AG10803 (cell line): ENCODE measurements around the gene BCL10.

Experiments used
- DNase-seq: peaks from one replicate; pipeline ENCODE4 v3.0.0; 2010; ENCODE audit warnings: low read depth
- H3K4me3 ChIP-seq: 2 replicates; pipeline ENCODE4 v1.5.1; 2011; ENCODE audit warnings: mild to moderate bottlenecking, low read length, control low read depth
- TF ChIP-seq, protein P1 (sequence below): conservative IDR thresholded peaks from 2 replicates; pipeline ENCODE4 v1.5.1; 2011; ENCODE audit warnings: mild to moderate bottlenecking, low read length, control low read depth, inconsistent platforms

The BCL10 gene

DNA sequence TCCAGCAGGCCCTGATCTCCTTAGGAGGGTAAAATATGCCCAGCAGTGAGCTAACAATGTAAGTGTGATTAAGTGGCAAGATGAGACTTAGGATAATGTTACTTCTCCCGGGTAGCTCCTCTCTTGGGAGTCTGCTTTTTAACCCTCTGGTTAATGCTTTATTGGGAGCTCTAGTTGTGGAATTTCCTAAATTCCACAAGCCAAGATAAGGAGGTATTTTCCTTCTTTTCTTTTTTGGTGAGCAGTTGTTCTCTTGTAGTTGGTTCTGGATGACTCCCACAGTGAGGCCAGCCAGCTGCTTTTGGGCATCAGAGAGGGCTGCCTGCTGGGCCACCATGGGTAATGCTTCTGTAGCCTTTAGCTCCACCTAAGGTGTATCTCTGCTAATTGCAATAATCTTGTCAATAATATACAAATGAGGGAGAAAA lies 36.2 kb downstream of the BCL10 start:
- DNase-seq = peak; percentile 31
- TF ChIP-seq, protein P1, sequence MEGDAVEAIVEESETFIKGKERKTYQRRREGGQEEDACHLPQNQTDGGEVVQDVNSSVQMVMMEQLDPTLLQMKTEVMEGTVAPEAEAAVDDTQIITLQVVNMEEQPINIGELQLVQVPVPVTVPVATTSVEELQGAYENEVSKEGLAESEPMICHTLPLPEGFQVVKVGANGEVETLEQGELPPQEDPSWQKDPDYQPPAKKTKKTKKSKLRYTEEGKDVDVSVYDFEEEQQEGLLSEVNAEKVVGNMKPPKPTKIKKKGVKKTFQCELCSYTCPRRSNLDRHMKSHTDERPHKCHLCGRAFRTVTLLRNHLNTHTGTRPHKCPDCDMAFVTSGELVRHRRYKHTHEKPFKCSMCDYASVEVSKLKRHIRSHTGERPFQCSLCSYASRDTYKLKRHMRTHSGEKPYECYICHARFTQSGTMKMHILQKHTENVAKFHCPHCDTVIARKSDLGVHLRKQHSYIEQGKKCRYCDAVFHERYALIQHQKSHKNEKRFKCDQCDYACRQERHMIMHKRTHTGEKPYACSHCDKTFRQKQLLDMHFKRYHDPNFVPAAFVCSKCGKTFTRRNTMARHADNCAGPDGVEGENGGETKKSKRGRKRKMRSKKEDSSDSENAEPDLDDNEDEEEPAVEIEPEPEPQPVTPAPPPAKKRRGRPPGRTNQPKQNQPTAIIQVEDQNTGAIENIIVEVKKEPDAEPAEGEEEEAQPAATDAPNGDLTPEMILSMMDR = peak; percentile 27
- H3K4me3 ChIP-seq = no peak overlapping the region

DNA sequence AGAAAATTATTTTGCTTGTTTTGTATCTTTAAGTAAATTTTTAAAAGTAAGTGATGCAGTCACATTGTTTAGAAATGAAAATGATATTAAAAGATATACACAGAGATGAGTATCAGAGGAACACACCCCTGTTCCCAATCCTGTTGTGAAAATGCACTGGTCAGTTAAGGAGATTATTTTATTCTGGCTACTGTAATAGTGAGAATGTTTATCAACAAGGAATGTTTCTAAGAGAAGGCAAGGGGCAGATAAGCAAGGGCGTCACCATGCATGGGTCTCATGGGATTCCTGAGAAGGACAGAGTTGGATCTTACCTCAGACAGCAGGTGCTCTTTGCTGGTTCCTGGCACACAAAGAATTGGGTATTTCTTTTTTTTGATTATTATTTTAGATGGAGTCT lies 38.8 kb downstream of the BCL10 start:
- DNase-seq = no peak
- TF ChIP-seq, protein P1 = no peak
- H3K4me3 ChIP-seq = no peak overlapping the region

DNA sequence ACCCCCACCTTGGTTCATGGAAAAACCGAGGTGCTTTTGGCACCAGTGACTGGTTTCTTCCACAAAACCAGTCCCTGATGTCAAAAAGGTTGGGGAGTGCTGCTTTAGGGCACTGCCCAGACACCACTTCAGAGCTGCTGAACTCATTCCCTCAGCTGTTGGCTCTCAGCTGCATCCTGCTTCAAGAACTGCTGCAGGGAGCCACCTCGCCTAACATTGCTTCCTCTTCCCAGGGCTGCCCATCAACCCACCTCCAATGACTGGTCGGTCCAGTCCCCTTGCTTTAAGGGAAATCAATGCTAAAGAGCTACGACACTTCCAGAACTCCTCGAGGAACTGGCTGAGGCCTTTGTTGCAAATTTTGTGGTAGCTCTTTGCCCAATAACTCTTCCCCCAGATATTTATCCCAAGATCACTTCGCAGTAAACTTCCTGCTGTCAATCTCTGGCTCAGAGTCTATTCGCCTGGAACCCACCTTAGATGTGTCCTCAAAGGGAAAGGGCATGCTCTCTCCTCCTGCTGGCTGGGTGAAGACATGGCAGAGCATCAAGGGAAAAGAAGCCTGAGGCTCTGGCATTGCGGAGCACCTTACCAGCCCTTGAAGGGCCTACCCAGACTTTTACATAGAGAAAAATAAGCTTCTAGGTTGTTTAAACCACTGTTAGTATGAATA lies 46.0 kb downstream of the BCL10 start:
- TF ChIP-seq, protein P1 = peak; percentile 36
- no peak for DNase-seq
- H3K4me3 ChIP-seq = no peak overlapping the region

DNA sequence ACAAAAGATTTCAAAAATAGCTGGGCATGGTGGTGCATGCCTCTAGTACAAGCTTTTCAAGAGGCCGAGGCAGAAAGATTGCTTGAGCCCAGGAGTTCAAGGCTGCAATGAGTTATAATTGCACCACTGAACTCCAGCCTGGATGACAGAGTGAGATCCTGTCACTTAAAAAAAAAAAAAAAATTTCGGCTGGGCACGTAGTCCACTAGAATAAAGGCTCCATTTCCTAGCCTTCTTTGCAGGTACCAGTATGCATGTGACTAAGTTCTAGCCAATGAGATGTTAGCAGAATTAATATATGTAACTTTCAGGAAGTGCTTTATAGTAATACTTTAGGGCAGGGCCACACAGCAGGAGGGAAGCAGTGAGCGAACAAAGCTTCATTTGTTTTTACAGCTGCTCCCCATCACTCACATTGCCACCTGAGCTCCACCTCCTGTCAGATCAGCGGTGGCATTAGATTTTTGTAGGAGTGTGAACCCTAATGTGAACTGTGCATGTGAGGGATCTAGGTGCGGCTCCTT lies 46.8 kb downstream of the BCL10 start:
- no peak for DNase-seq
- TF ChIP-seq, protein P1 = no peak
- no peak overlapping the region for H3K4me3 ChIP-seq

DNA sequence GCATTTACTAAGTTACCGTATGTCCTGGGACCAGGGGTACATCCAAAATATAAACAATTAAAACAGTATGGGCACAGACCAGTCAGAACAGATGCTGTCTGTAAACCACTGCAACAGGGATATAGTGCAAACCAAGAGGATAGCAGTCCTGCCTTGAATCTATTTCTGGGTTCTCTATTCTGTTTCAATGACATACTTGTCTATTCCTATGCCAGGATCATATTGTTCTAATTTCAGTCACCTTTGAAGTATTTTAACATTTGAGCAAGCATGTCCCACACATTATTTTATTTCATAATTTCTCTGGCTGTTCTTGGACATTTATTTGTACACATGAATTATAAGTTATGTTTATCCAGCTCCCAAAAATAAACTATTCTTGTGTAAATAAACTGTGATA lies 47.5 kb downstream of the BCL10 start:
- TF ChIP-seq, protein P1 = no peak
- no peak for DNase-seq
- H3K4me3 ChIP-seq = no peak overlapping the region

DNA sequence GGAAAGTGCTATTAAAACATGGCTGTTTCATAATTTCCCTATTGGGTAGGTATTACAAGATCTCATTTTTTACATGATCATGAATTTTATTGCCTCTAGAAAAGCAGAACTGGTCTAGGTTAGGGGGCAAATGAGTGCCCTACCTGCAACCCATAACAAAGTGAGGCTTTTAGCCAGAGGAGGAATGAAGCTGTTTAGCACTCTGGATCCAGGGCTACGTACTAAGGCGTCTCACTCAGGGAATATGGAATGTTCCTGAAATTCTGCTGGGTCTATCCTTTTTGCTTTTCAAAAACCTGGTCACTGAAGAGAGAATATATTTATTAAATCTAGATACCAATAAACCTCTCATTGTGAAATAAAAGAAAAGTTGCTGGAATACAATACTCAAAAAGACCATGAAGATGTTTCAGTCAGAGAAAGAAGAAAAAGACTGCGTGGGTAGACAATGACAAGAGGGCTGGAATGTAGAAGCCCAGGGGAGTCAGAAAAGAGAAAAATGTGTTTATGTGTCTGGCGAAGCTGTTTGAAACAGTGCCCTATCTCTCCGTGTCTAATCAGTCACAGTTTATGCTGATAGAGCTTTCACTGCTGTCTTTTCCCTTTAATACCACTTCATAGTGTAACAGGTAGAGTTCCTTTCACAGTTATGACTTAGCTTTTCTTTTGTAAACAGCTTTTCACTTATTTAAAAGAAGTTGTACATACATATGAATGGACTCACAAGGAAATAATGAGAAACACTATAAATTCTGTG lies 50.6 kb downstream of the BCL10 start:
- DNase-seq = peak; percentile 13
- H3K4me3 ChIP-seq = no peak overlapping the region
- TF ChIP-seq, protein P1 = no peak
